ENCODE data around the gene CD48.

The CD48 gene, protein sequence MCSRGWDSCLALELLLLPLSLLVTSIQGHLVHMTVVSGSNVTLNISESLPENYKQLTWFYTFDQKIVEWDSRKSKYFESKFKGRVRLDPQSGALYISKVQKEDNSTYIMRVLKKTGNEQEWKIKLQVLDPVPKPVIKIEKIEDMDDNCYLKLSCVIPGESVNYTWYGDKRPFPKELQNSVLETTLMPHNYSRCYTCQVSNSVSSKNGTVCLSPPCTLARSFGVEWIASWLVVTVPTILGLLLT

GRCh38 chr1:160711602-160712311, at the start of gene CD48:
Gene CD48 (minus strand): TSS chr1:160711822. CDS start chr1:160711763, 59 bp downstream.
- no peak for DNase-seq

GRCh38 chr1:160761046-160761445, 49.4 kb upstream of the CD48 start:
- no peak for DNase-seq

GRCh38 chr1:160759740-160760139, 48.1 kb upstream of the CD48 start:
- DNase-seq, result no peak

DNA sequence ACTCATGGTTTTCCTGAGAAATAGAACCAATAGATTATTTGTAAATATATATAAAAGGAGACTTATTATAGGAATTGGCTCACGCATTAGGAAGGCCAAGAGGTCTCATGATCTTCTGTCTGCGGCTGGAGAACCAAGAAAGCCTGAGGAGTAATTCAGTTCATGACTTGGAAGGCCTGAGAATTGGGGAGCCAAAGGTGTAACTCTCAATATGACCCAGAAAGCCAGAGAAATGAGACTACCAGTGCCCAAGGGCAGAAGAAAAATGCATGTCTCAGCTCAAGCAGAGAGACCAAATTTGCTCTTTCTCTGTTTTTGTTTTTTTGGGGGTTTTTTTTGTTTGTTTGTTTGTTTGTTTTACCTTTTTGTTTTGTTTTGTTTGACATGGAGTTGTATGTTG, 46.9 kb upstream of the CD48 start:
- no peak for DNase-seq

DNA sequence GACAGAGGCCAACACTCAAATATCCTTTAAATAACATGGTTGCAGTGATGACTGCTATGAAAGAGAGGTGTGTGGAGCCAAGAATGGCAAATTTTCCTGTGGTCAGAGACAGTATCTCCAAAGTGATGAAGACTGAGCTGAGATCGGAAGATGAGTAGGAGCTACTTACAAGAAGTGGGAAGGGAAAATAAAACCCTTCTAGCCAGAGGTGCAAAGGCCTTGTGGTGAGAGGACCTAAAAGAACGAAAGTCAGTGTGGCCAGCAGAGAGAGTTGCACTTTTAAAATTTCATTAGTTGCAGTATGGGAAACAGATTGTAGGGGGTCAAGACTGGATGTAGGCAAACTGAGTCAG, 45.2 kb upstream of the CD48 start:
- DNase-seq, result no peak

DNA sequence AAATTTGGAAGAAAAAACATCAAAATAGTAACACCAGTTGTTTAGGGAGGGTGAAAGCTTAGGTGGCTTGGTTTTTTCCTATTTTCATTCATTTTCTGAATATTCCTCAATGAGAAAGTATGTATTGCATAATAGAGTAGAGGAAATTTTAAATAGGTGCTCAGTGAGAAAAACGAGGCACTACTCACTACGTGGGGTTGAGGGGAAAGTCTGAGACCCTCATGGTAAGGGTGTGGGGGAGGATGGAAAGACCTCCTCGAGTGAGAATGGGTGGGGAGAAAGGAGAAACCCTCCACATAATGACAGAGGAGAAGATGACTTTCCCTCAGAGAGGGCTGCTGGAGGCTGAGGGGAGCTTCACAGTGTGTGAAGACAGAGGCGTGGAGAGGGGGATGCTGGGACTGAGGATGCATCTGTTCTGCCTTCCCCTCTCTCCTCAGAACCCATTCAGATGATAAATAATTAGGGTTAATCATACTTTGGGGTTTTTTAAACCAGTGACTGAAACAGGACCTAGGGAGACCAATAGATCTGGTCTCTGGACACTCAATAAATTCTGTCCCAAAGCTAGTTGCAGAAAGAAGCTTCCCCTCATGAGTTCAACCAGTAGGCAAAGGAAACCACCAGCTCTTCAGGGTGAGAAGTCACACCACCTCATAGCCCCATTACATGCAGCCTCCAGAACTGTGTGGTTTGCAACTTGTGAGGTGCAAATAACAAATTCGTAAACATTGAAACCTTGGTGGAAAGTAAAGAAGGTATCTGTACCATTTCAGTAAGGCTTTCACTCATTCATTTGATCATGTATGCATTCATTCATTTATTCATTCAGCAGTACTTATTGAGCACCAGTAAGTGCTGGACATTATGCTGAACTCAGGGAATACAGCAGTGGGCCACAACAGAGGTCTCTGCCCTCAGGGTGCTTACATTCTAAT, 44.6 kb upstream of the CD48 start:
- no peak for DNase-seq

DNA sequence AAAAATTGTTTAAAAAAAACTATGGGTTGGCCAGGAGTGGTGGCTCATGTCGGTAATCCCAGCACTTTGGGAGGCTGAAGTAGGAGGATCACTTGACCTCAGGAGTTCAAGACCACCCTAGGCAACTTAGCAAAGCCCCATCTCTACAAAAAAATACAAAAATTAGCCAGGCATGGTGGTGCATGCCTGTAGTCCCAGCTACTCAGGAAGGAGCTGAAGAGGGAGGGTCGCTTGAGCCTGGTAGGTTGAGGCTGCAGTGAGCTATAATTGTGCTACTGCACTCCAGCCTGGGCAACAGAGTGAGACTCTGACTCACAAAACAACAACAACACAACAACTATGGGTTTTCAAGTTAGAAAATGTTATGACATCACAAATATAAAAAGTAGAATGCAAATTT, 43.8 kb upstream of the CD48 start:
- DNase-seq, result no peak

DNA sequence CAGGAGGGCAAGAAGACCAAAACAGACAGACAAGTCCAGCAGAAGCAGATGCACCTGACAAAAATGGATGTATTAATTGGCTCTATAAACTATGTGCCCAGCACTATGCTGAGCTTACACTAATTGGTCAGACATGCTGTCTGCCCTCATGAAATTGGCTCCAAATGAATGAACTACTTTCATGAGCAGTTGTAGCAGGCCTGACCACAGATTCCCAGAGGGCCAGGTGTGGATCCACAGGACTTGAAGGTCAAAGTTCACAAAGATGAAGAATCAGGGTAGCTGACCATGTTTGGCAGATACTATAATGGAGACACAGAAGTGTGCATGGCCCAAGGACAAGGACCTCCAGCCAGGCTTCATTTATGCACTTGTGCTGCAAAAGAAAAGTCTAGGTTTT, 42.0 kb upstream of the CD48 start:
- no peak for DNase-seq

DNA sequence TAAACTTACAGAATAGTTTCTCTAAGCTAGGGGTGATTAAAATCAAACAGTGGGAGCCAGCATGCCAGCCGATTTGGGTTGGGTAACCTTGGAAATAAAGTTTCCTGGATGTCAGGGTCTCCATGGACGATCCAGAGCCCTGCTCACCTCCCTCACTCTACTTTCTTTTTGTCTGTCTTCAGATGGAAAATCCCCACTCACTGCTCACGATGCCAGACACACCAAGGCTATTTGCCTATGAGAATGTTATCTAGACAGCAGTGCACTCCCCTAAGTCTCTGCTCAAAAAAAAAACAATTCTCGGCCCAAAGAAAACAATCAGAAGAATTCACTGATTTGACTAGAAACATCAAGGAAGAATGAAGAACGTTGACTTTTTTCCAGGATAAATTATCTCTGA, 41.3 kb upstream of the CD48 start:
- DNase-seq, result no peak

- DNase-seq, result no peak
These were observed 40.8 kb upstream of the CD48 start for GRCh38 chr1:160752406-160752805.

DNA sequence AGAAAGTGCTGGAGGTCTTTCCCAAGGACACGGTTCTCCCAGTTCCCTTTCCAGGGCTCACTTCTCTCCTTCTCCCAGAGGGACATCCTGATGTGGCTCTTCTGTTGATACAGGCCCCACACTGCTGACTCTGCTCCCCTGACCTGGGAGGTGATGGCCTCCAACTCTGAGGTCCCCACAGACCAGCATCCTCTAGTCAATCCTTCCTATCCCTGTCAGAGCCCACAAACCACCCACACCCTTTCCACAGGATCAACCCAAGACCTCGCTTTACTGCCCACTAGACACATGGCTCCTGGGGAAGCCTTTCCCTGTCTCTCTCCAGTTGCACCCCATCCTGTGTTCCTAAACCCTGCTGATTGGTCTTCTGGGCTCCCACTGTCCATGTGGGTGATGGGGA, 39.0 kb upstream of the CD48 start:
- no peak for DNase-seq

DNA sequence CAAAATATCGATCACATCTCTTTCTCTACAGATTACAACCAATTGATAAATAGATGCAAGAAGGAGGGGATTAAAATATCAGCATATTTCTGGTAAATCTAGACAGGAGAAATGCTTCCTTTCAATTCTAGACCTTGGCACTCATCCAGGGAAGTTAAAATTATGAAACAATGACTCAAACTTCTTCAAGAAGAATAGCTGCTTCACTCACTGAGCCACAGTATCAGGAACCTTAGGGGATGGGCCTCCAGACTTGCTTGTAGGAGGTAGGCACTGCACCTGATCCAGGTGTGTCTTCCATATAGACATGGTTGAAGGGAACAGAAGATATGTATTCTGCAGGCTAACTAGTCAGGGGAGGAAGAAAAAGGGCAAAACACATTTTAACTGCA, 37.3 kb upstream of the CD48 start:
- no peak for DNase-seq

DNA sequence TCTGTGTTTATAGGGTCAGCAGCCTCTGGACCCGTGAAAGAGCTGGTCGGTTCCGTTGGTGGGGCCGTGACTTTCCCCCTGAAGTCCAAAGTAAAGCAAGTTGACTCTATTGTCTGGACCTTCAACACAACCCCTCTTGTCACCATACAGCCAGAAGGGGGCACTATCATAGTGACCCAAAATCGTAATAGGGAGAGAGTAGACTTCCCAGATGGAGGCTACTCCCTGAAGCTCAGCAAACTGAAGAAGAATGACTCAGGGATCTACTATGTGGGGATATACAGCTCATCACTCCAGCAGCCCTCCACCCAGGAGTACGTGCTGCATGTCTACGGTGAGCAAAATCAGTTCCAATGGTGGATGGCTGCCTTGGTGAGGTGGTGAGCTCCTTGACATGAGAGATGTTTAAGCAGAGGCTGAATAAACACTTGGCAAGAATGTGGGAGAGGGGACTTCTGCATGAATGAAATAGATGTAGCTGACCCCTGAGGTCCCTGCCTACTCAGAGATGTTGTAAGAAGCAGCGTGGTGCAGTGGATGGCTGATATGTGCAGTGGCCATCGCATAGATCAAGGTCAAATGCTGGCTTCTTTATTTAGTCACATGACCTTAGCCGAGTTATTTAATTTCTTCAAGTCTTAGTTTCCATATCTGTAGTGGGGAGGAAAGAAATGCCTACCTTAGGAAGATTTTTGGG, 36.7 kb upstream of the CD48 start:
- no peak for DNase-seq

DNA sequence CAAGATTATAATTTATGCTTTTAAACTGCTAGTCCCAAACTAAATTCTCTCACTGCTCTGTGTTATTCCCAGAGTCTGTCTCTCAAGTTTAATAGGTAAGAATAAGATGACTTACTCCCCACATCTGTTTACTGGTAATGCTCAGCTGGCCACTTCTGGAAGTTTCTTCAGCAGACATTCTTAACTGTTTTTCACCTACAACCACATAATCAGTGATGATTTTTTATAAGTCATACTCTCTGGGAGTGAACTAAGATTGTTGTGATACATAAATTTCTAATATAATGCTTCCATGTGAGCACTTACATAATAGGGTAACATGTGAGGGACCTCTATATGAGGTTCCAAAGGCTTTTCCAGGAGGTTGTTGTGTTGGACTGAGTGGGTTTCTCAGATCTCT, 36.1 kb upstream of the CD48 start:
- DNase-seq, result no peak

- DNase-seq, result no peak
These were observed 35.3 kb upstream of the CD48 start for GRCh38 chr1:160746836-160747500.

DNA sequence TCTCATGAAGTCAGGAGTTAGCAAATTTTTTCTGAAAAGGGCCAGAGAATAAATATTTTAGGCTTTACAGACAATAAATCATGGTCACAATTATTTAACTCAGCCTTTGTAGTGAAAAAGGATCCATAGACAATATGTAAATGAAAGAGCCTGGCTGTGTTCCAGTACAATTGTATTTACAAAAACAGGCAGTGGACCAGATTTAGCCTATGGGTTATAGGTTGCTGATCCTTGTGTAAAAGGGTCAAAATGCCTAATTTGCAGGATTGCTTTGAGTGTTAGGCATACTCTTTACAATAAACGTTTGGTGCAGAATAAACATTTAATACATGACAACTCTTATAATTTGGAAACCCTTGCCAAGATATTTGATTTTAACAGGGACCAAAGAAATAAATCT, 33.9 kb upstream of the CD48 start:
- DNase-seq, result no peak

GRCh38 chr1:160744852-160745520, 33.4 kb upstream of the CD48 start:
- no peak for DNase-seq

- no peak for DNase-seq
These were observed 32.7 kb upstream of the CD48 start for GRCh38 chr1:160744199-160744851.

GRCh38 chr1:160743266-160743665, 31.6 kb upstream of the CD48 start:
- DNase-seq, result no peak

DNA sequence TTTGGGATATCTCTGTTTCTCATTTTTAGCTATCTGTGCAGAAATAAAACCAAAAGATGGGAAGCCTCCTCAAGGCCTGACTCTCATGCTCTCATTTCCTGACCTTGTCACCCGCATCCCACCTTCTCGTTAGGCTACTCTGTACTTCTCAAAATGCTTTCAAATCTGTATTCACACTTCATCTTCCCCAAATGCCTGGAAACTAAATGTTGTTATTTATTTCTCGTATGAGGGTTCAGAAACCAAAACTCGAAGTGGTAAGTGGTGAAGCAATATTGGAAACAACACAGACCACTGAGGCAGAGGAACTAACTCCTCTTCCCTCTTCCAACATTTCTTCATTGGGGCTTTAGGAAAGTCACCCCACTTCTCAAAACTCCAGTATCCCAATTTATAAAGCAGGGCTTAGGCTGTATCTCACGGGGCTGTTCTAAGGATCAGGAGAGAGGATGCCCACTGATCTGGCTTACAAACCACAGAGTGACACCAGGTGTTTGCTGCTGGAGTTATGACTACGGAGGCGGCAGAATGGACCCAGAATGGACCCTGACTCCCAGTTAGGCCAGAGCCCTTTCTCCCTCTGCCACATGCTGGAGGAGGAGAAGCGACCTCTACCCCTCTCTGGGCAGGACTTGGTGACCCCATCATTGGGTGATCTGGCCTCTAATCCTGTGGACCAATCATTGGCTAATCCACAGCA, 31.0 kb upstream of the CD48 start:
- DNase-seq, result no peak
